Lower leg skin (tissue), 3 donors: ENCODE data around the gene NEK11.

Source experiments
- POLR2A ChIP-seq, 2 donors: fragments of 450-650 bp; IDR thresholded peaks; one replicate each; pipeline ENCODE4 v1.6.1; 2016 to 2017; ENCODE audit warnings: antibody characterized with exemption in 2 of 2, mild to moderate bottlenecking in 1 of 2, moderate library complexity in 1 of 2
- TF ChIP-seq, protein P1 (sequence below), 3 donors: fragments of 450-650 bp; IDR thresholded peaks; one replicate each; pipeline ENCODE4 v1.5.1; 2016; ENCODE audit warnings: antibody characterized with exemption in 3 of 3, mild to moderate bottlenecking in 3 of 3, moderate library complexity in 2 of 3

DNA sequence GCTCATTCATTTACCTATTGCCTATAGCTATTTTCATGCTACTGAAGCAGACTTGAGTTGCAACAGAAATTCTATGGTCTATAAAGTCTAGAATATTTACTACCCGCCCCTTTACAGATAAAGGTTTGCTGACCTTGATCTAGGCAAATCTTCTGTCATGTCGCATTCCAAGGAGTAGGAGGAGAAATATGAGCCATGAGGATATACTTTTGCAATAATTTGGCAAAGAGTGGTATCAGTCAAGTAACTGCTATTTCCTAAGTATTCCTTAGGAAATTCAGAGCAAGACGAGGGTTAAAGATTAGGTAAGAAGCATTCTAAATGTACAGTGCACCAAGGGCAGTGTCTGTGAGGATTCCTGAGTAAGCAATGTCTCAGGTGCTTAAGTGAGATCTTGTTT lies 233.8 kb downstream of the NEK11 start:
- TF ChIP-seq, protein P1, sequence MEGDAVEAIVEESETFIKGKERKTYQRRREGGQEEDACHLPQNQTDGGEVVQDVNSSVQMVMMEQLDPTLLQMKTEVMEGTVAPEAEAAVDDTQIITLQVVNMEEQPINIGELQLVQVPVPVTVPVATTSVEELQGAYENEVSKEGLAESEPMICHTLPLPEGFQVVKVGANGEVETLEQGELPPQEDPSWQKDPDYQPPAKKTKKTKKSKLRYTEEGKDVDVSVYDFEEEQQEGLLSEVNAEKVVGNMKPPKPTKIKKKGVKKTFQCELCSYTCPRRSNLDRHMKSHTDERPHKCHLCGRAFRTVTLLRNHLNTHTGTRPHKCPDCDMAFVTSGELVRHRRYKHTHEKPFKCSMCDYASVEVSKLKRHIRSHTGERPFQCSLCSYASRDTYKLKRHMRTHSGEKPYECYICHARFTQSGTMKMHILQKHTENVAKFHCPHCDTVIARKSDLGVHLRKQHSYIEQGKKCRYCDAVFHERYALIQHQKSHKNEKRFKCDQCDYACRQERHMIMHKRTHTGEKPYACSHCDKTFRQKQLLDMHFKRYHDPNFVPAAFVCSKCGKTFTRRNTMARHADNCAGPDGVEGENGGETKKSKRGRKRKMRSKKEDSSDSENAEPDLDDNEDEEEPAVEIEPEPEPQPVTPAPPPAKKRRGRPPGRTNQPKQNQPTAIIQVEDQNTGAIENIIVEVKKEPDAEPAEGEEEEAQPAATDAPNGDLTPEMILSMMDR (IDR thresholded peaks at IDR 0.05) = no peak
- TF ChIP-seq POLR2A (IDR thresholded peaks at IDR 0.05) = no peak
